HG03460 (cell line): ENCODE results near the gene PERP.
"Not testable (repeated sequence)": the region's sequence is repeated elsewhere in the genome, so short reads cannot be mapped to it uniquely, and the experiment has no call there.

ENCODE experiments used
- ATAC-seq: cut with Tn5 transposase; IDR thresholded peaks from one replicate; pipeline ENCODE4 v1.9.1; 2021; ENCODE audit not compliant: unreplicated experiment

Gene PERP

GRCh38 chr6:138107078-138107751 lies at the start of gene PERP:
Gene PERP (minus strand): TSS chr6:138107419. CDS start chr6:138107340, 79 bp downstream.
- peak; percentile 53 for ATAC-seq

GRCh38 chr6:138155443-138155842 lies 48.2 kb upstream of the PERP start:
- no peak for ATAC-seq

GRCh38 chr6:138146544-138146943 lies 39.3 kb upstream of the PERP start:
- ATAC-seq, result no peak

- no peak for ATAC-seq
Observed at GRCh38 chr6:138145402-138145801, 38.2 kb upstream of the PERP start.

- no peak for ATAC-seq
Observed at GRCh38 chr6:138142806-138143205, 35.6 kb upstream of the PERP start.

- no peak for ATAC-seq
Observed at GRCh38 chr6:138129190-138129589, 22.0 kb upstream of the PERP start.

GRCh38 chr6:138128096-138128495 lies 20.9 kb upstream of the PERP start:
- no peak for ATAC-seq

- no peak for ATAC-seq
Observed at GRCh38 chr6:138124096-138124495, 16.9 kb upstream of the PERP start.

- no peak for ATAC-seq
Observed at GRCh38 chr6:138119976-138120375, 12.8 kb upstream of the PERP start.

- ATAC-seq, result not testable (repeated sequence)
Observed at GRCh38 chr6:138119229-138119628, 12.0 kb upstream of the PERP start.

- ATAC-seq, result no peak
Observed at GRCh38 chr6:138117376-138117914, 10.2 kb upstream of the PERP start.

GRCh38 chr6:138116661-138116999 lies 9.4 kb upstream of the PERP start:
- ATAC-seq, result no peak

GRCh38 chr6:138115877-138116660 lies 8.8 kb upstream of the PERP start:
- no peak for ATAC-seq

- no peak for ATAC-seq
Observed at GRCh38 chr6:138115201-138115600, 8.0 kb upstream of the PERP start.

GRCh38 chr6:138113588-138114210 lies 6.5 kb upstream of the PERP start:
- ATAC-seq, result no peak

GRCh38 chr6:138110229-138110628 lies 3.0 kb upstream of the PERP start:
- ATAC-seq, result no peak

GRCh38 chr6:138109042-138109997 lies 2.1 kb upstream of the PERP start:
- ATAC-seq, result peak; percentile 60

- ATAC-seq, result peak; percentile 22
Observed at GRCh38 chr6:138107752-138108592, 753 bp upstream of the PERP start.

- ATAC-seq, result no peak
Observed at GRCh38 chr6:138106665-138107077, 548 bp downstream of the PERP start.
